ENCODE measurements around the gene PATJ. TPM values are rescaled to one million over a fixed set of nuclear protein-coding genes. Genes with fewer than 3 reads are reported as not detected.
"Not testable (repeated sequence)": the region's sequence is repeated elsewhere in the genome, so short reads cannot be mapped to it uniquely, and the experiment has no call there.

Gene PATJ
- total and polyA plus RNA-seq, 2 experiments from 2014 or later: 10.8 to 18.7 TPM

DNA sequence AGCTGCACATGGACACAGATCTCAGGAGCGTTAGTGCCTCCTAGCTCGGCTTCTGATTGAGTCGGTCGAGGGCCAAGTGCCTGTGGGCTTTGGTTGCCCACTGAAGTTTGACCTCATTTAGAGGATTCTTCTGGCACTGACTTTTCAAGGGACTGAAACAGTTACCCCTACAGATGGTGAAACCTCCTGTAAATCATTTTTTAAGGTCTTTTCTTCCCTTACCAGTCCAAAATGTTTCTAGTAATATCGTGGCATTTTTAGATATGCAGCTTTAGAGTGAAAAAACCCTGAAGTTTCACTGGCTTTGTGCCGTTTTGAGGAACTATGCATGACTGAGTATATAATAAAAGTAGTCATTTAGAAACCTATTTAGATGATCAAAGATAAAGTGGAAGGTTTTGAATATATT lies 417.7 kb downstream of the PATJ start:
- no peak for DNase-seq (ENCODE audit: low read depth in 1 of 2, low spot score in 1 of 2)
- Histone ChIP-seq H3K9me3 (ENCODE audit: low read depth) (no peaks in the 10 kb centered on the region), H3K27ac (no peak overlapping the region), H3K36me3 (no peaks in the 10 kb centered on the region), H3K27me3 (no peaks in the 10 kb centered on the region), H3K4me3 (no peak overlapping the region), H3K4me1 (ENCODE audit: low read depth) (no peaks in the 10 kb centered on the region)
- TF ChIP-seq, protein P1, sequence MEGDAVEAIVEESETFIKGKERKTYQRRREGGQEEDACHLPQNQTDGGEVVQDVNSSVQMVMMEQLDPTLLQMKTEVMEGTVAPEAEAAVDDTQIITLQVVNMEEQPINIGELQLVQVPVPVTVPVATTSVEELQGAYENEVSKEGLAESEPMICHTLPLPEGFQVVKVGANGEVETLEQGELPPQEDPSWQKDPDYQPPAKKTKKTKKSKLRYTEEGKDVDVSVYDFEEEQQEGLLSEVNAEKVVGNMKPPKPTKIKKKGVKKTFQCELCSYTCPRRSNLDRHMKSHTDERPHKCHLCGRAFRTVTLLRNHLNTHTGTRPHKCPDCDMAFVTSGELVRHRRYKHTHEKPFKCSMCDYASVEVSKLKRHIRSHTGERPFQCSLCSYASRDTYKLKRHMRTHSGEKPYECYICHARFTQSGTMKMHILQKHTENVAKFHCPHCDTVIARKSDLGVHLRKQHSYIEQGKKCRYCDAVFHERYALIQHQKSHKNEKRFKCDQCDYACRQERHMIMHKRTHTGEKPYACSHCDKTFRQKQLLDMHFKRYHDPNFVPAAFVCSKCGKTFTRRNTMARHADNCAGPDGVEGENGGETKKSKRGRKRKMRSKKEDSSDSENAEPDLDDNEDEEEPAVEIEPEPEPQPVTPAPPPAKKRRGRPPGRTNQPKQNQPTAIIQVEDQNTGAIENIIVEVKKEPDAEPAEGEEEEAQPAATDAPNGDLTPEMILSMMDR (IDR thresholded peaks at IDR 0.05; ENCODE audit: low read depth, low read length): no peak

DNA sequence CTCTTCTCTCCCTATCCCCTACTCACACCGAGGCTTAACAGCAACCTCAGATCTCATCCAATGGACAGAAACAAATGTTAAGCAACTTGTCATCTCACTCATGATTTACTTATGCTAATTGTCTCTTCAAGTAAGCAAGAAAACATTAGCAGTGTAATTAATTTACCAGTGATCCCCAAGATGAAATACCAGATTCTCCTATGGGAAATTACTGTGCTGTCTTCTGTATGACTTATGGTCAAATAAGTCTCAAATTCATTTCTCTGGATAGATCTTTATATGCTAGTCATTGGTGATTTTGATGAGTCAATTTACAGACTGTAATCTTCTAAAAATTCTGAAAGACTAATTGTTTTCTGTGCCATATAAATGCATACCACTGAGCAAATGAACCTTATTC lies 419.4 kb downstream of the PATJ start:
- TF ChIP-seq, protein P1 (IDR thresholded peaks at IDR 0.05; ENCODE audit: low read depth, low read length): no peak
- H3K9me3 ChIP-seq (ENCODE audit: low read depth): no peaks in the 10 kb centered on the region
- H3K36me3 ChIP-seq: no peaks in the 10 kb centered on the region
- H3K4me3 ChIP-seq: no peak overlapping the region
- DNase-seq (ENCODE audit: low read depth in 1 of 2, low spot score in 1 of 2): no peak
- no peaks in the 10 kb centered on the region for H3K27me3 ChIP-seq
- no peak overlapping the region for H3K27ac ChIP-seq
- H3K4me1 ChIP-seq (ENCODE audit: low read depth): no peaks in the 10 kb centered on the region

DNA sequence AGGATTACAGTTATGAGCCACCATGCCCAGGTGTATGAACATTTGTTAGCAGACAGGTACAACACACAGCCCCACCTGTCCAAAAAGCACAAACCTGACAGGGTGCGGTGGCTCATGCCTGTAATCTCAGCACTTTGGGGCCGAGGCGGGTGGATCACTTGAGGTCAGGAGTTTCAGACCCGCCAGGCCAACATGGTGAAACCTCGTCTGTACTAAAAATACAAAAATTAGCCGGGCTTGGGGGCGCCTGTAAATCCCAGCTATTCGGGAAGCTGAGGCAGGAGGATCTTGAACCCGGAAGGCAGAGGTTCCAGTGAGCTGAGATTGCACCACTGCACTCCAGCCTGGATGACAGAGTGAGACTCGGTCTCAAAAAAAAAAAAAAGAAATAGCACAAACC lies 428.1 kb downstream of the PATJ start:
- not testable (repeated sequence) for H3K4me1 ChIP-seq (ENCODE audit: low read depth); H3K27me3 ChIP-seq; H3K36me3 ChIP-seq; H3K27ac ChIP-seq; DNase-seq (ENCODE audit: low read depth in 1 of 2, low spot score in 1 of 2); H3K9me3 ChIP-seq (ENCODE audit: low read depth); H3K4me3 ChIP-seq

DNA sequence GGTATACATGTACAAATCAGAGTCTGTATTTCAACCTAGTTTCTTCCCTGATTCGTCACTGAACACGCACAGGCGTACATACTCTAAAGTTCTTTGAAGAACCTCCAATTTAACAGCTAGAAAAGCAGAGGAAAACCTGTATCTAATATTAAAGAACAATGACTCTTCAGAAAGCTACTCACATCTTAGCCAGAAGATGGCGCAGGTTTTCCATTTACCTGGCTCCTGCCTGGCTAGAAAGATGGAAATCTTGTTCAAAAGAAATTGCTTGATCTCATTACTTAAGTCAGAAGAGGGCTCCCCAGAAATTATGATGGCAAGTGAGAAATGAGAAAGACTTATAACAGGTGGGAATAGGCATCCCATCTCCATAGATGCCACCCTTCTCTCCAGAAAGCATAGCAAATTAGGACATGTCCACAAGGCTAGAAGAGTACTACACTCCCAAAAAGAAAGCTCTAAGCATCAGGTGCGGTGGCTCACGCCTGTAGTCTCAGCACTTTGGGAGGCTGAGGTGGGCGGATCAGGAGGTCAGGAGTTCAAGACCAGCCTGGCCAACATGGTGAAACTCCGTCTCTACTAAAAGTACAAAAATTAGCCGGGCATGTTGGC lies 433.4 kb downstream of the PATJ start:
- Histone ChIP-seq H3K4me1 (ENCODE audit: low read depth) (peaks cover 23% of the 10 kb centered on the region), H3K27ac (no peak overlapping the region), H3K27me3 (no peaks in the 10 kb centered on the region), H3K9me3 (ENCODE audit: low read depth) (no peaks in the 10 kb centered on the region), H3K36me3 (no peaks in the 10 kb centered on the region), H3K4me3 (no peak overlapping the region)
- peak; percentile 63 to 73 for DNase-seq (ENCODE audit: low read depth in 1 of 2, low spot score in 1 of 2)
- TF ChIP-seq, protein P1 (IDR thresholded peaks at IDR 0.05; ENCODE audit: low read depth, low read length): peak; percentile 68

DNA sequence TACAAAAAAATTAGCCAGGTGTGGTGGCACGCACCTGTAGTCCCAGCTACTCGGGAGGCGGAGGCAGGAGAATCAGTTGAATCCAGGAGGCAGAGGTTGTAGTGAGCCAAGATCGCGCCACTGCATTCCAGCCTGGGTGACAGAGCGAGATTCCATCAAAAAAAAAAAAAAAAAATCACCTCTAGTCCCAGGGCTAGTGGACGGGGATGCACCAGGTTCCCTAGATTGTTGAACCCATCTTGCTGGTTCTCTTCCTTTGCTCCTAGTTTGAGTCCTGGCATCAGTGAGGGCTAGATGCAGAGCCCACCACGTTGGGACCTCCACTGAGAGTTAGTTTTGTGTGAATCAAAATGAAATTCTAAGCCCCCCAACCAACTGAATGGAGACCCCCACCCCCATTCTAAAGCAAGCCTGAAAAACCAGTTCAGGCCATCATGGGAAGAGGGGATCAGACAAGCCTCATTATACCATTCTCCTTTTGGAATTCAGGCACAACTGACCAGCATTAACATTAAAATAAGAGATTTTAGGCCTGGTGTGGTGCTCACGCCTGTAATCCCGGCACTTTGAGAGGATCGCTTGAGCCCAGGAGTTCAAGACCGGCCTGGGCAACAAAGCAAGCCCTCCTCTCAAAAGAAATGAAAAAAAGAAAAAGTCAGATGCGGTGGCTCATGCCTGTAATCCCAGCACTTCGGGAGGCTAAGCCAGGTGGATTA lies 434.5 kb downstream of the PATJ start:
- Histone ChIP-seq H3K9me3 (ENCODE audit: low read depth) (no peaks in the 10 kb centered on the region), H3K36me3 (no peaks in the 10 kb centered on the region), H3K27ac (no peak overlapping the region), H3K4me3 (no peak overlapping the region), H3K4me1 (ENCODE audit: low read depth) (peaks cover 24% of the 10 kb centered on the region), H3K27me3 (no peaks in the 10 kb centered on the region)
- TF ChIP-seq, protein P1 (IDR thresholded peaks at IDR 0.05; ENCODE audit: low read depth, low read length): no peak
- DNase-seq (ENCODE audit: low read depth in 1 of 2, low spot score in 1 of 2): no peak

DNA sequence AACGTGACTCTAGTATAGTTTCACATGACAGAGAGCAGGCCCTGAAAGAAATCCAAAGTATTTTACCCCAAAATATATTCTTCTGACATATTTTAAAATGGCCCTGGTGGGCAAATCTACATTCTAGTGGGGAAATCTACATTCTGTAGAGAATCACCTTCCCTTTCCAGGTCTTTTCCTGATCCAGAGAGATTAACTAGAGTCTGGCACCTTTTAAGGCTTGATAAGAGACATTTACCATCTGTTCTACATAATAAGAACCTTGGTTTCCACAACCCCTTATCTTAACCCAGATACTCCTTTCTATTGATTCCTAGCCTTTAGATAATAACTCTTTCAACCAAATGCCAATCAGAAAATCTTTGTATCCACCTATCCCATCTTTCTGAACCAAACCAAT lies 435.3 kb downstream of the PATJ start:
- Histone ChIP-seq H3K27me3 (no peaks in the 10 kb centered on the region), H3K9me3 (ENCODE audit: low read depth) (no peaks in the 10 kb centered on the region), H3K4me1 (ENCODE audit: low read depth) (peaks cover 27% of the 10 kb centered on the region), H3K27ac (no peak overlapping the region), H3K4me3 (no peak overlapping the region), H3K36me3 (no peaks in the 10 kb centered on the region)
- TF ChIP-seq, protein P1 (IDR thresholded peaks at IDR 0.05; ENCODE audit: low read depth, low read length): no peak
- DNase-seq (ENCODE audit: low read depth in 1 of 2, low spot score in 1 of 2): no peak
